HepG2 (cell line): ENCODE results near the gene BCAS1. TPM values are rescaled to one million over a fixed set of nuclear protein-coding genes. Genes with fewer than 3 reads are reported as not detected.

Experiments used
- ATAC-seq: fragments of 200-7000 bp; cut with Tn5 transposase; 3 replicates; pipeline ENCODE4 v1.9.1; 2020; ENCODE audit warnings: mild to moderate bottlenecking, moderate library complexity
- BruUV-seq: library from RNA; stranded (reverse); fragments of 400-500 nt; replicated peaks from 2 replicates; lab custom pipeline; 2021; lab: Mats Ljungman, UMichigan
- CTCF ChIA-PET: fragments of 300-600 bp; formaldehyde crosslinking; extraction: SDS; loops from one replicate; lab custom pipeline; 2021; ENCODE audit warnings: low total read pairs, inconsistent platforms, low intra/inter-chr PET ratio; lab: Yijun Ruan, JAX
- POLR2A ChIA-PET: fragments of 350-600 bp; sonication (Branson Sonifier 250); formaldehyde crosslinking; loops from one replicate; lab custom pipeline; 2020; ENCODE audit warnings: antibody characterized with exemption, inconsistent platforms; lab: Yijun Ruan, JAX
- DNase-seq: peaks from one replicate; pipeline ENCODE4 v3.0.0-alpha.2; 2015; ENCODE audit warnings: low spot score
- FAIRE-seq: peaks from 3 replicates; lab custom pipeline; 2011; peaks lifted over from hg19 to GRCh38; lab: Jason Lieb, UNC
- H2AFZ ChIP-seq: one replicate; pipeline ENCODE4 v1.6.1; 2011; ENCODE audit warnings: low read length, inconsistent platforms
- H3K27ac ChIP-seq: fragments of 300-600 bp; 3 replicates; pipeline ENCODE4 v1.8.0; 2011; ENCODE audit warnings: mixed run types, mild to moderate bottlenecking, mixed read lengths, low read length, inconsistent platforms; ENCODE audit not compliant: insufficient read depth; ENCODE audit errors: extremely low read length
- H3K27me3 ChIP-seq, 2 experiments: fragments of 200-600 bp in 1 of 2; 2 replicates in 1 of 2; 3 replicates in 1 of 2; pipeline versions ENCODE4 v1.6.0 to v1.8.0; 2011; ENCODE audit warnings: low read length in 2 of 2, mild to moderate bottlenecking in 2 of 2, moderate library complexity in 2 of 2, inconsistent platforms in 1 of 2; ENCODE audit not compliant: insufficient read depth in 2 of 2, control insufficient read depth in 1 of 2
- H3K36me3 ChIP-seq, 2 experiments: fragments of 200-600 bp in 1 of 2; replicated peaks in 1 of 2; 2 replicates in 1 of 2; 3 replicates in 1 of 2; pipeline versions ENCODE4 v1.5.1 to v1.8.0; 2011; ENCODE audit warnings: low read length in 2 of 2, inconsistent platforms in 1 of 2; ENCODE audit not compliant: insufficient read depth in 2 of 2, control insufficient read depth in 1 of 2
- H3K4me1 ChIP-seq: 2 replicates; pipeline ENCODE4 v1.5.1; 2012; ENCODE audit warnings: low read length, inconsistent platforms; ENCODE audit not compliant: insufficient read depth
- H3K4me2 ChIP-seq: 2 replicates; pipeline ENCODE4 v1.6.0; 2011; ENCODE audit warnings: low read depth, low read length, inconsistent platforms
- H3K4me3 ChIP-seq, 3 experiments: fragments of 200-600 bp in 1 of 3; sonication (generic), shearing (Covaris generic) in 1 of 3; replicated peaks in 1 of 3; 2 replicates each; pipeline ENCODE4 v1.5.1; 2011 to 2016; ENCODE audit warnings: low read length in 3 of 3, inconsistent platforms in 2 of 3, low read depth in 2 of 3, mild to moderate bottlenecking in 2 of 3, control low read depth in 1 of 3, mixed read lengths in 1 of 3; ENCODE audit not compliant: insufficient read depth in 1 of 3
- H3K79me2 ChIP-seq: one replicate; pipeline ENCODE4 v1.6.1; 2011; ENCODE audit warnings: low read length, inconsistent platforms; ENCODE audit not compliant: insufficient read depth
- H3K9ac ChIP-seq: 2 replicates; pipeline ENCODE4 v1.6.0; 2011; ENCODE audit warnings: mild to moderate bottlenecking, low read depth, low read length, inconsistent platforms; ENCODE audit not compliant: insufficient read depth
- H3K9me3 ChIP-seq: 2 replicates; pipeline ENCODE4 v1.5.1; 2012; ENCODE audit warnings: mild to moderate bottlenecking, low read length
- H4K20me1 ChIP-seq: 2 replicates; pipeline ENCODE4 v1.6.0; 2011; ENCODE audit warnings: inconsistent platforms, mild to moderate bottlenecking, low read length, moderate library complexity; ENCODE audit not compliant: insufficient read depth
- EED ChIP-seq: sonication (generic); formaldehyde crosslinking; IDR thresholded peaks from 2 replicates; pipeline ENCODE4 v1.5.0; 2020; ENCODE audit warnings: mild to moderate bottlenecking, missing genetic modification reagents
- FOSL1 ChIP-seq: sonication (generic); formaldehyde crosslinking; IDR thresholded peaks from 2 replicates; pipeline ENCODE4 v1.9.0; 2021; ENCODE audit warnings: missing genetic modification reagents, borderline replicate concordance
- FOXK2 ChIP-seq: fragments of 450-650 bp; IDR thresholded peaks from 2 replicates; pipeline ENCODE4 v1.6.1; 2016
- GFI1 ChIP-seq: sonication (generic); formaldehyde crosslinking; IDR thresholded peaks from 2 replicates; pipeline ENCODE4 v1.5.0; 2020; ENCODE audit warnings: missing genetic modification reagents, mild to moderate bottlenecking, borderline replicate concordance
- HIC2 ChIP-seq: sonication (generic); formaldehyde crosslinking; IDR thresholded peaks from 2 replicates; pipeline ENCODE4 v1.9.0; 2022; ENCODE audit warnings: low read depth, missing genetic modification reagents
- IRX3 ChIP-seq: sonication (generic); formaldehyde crosslinking; IDR thresholded peaks from 2 replicates; pipeline ENCODE4 v1.8.1; 2023; ENCODE audit warnings: mild to moderate bottlenecking, low read depth, missing genetic modification reagents, borderline replicate concordance
- LCORL ChIP-seq, 2 experiments: fragments of 450-650 bp in 1 of 2; sonication (generic) in 1 of 2; formaldehyde crosslinking in 1 of 2; IDR thresholded peaks; 2 replicates each; pipeline versions ENCODE4 v1.5.0 to v1.6.1; 2017 to 2020; ENCODE audit warnings: antibody characterized with exemption in 1 of 2, missing genetic modification reagents in 1 of 2
- NBN ChIP-seq: fragments of 450-650 bp; conservative IDR thresholded peaks from 2 replicates; pipeline ENCODE4 v1.6.1; 2017
- NFRKB ChIP-seq: fragments of 450-650 bp; IDR thresholded peaks from 2 replicates; pipeline ENCODE4 v1.6.1; 2017
- NFYB ChIP-seq: sonication (generic); formaldehyde crosslinking; IDR thresholded peaks from 2 replicates; pipeline ENCODE4 v1.4.0; 2020; ENCODE audit warnings: missing genetic modification reagents
- PCBP2 ChIP-seq: fragments of 200-400 bp; formaldehyde crosslinking; optimal IDR thresholded peaks from 2 replicates; pipeline ENCODE3; 2018; ENCODE audit warnings: low read length, low read depth; ENCODE audit not compliant: poor library complexity, severe bottlenecking
- RAD51 ChIP-seq: fragments of 450-650 bp; IDR thresholded peaks from 2 replicates; pipeline ENCODE4 v1.6.1; 2016; ENCODE audit warnings: borderline replicate concordance
- TIGD3 ChIP-seq: sonication (generic); formaldehyde crosslinking; IDR thresholded peaks from 2 replicates; pipeline ENCODE4 v1.5.1; 2020; ENCODE audit warnings: mild to moderate bottlenecking, missing genetic modification reagents, borderline replicate concordance
- ZBTB34 ChIP-seq: sonication (generic); formaldehyde crosslinking; IDR thresholded peaks from 2 replicates; pipeline ENCODE4 v1.8.0; 2022; ENCODE audit warnings: mild to moderate bottlenecking, missing genetic modification reagents
- ZBTB42 ChIP-seq: sonication (generic); formaldehyde crosslinking; IDR thresholded peaks from 2 replicates; pipeline ENCODE4 v1.5.0; 2020; ENCODE audit warnings: mild to moderate bottlenecking, missing genetic modification reagents
- ZMYM3 ChIP-seq: sonication (generic); formaldehyde crosslinking; IDR thresholded peaks from 2 replicates; pipeline ENCODE4 v1.5.1; 2020; ENCODE audit warnings: mild to moderate bottlenecking, missing genetic modification reagents
- ZNF335 ChIP-seq: sonication (generic); formaldehyde crosslinking; IDR thresholded peaks from 2 replicates; pipeline ENCODE4 v1.4.0; 2020; ENCODE audit warnings: missing genetic modification reagents
- ZNF775 ChIP-seq: sonication (generic); formaldehyde crosslinking; IDR thresholded peaks from 2 replicates; pipeline ENCODE4 v1.4.0; 2020; ENCODE audit warnings: missing genetic modification reagents, mild to moderate bottlenecking, moderate library complexity, borderline replicate concordance
- WGBS: methylation state at CpG from one replicate; pipeline ENCODE4 v1.1.6; 2017; ENCODE audit warnings: low lambda C conversion rate; 5-methylcytosine and 5-hydroxymethylcytosine counted together
- in situ Hi-C: cut with HindIII; loops from 2 replicates; pipeline ENCODE4 v1.10.0; 2017; ENCODE audit warnings: low pct_unique_long_range_greater_than_20kb; ENCODE audit not compliant: extremely low pct_ligation_motif_present
- intact Hi-C: fragments of 100-400 bp; cut with micrococcal nuclease; formaldehyde crosslinking; loops from one replicate; pipeline ENCODE4 v1.10.0; 2022; ENCODE audit not compliant: unreplicated experiment
- polyA plus RNA-seq, 8 experiments: library from polyadenylated mRNA; depleted of rRNA in 3 of 8; stranded (reverse) in 7 of 8; unstranded in 1 of 8; fragments of >200 nt; fragmentation: Illumina TruSeq in 4 of 8; extraction: Trizol in 4 of 8; gene quantifications; 2 replicates each; pipeline versions ENCODE4 v1.2.1 to v1.2.3, GENCODE V29; 2011 to 2016; ENCODE audit warnings: low read depth in 4 of 8, missing spikeins in 1 of 8, mixed read lengths in 1 of 8; ENCODE audit not compliant: insufficient read depth in 1 of 8
- total RNA-seq, 5 experiments: library from RNA; depleted of rRNA; stranded (reverse); fragments of >200 nt; fragmentation: Illumina TruSeq; extraction: Trizol; gene quantifications; 2 replicates each; pipeline ENCODE4 v1.2.3, GENCODE V29; 2016; ENCODE audit warnings: low read depth in 1 of 5
- TF ChIP-seq, protein P1 (sequence below): sonication (generic); formaldehyde crosslinking; IDR thresholded peaks from 2 replicates; pipeline ENCODE4 v1.9.0; 2022; ENCODE audit warnings: missing genetic modification reagents, mild to moderate bottlenecking, borderline replicate concordance

Gene BCAS1
- total and polyA plus RNA-seq, 2 of the 13 experiments (the other 11 are each of a cell fraction or from before 2014, with no cell fraction given), result 0.55 to 0.91 TPM

DNA sequence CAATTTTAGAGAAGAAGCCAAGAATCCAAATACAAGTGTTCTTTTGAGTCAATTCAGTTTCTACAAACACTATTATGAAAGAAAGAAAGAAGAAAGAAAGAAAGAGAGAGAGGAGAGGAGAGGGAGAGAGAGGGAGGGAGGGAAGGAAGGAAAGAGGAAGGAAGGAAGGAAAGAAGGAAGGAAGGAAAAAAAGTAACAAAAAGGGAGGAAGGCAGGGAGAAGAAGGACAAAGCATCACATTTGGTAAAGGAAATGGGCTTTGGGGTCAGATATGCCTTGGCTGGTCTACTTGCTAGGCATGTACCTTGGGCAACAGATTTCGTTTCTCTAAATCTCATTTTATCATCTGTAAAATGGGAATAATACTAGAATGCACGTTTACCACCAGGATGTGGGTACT, 49.4 kb upstream of the BCAS1 start:
- Histone ChIP-seq H3K79me2 (no peaks in the 10 kb centered on the region), H3K4me2 (no peak overlapping the region), H2AFZ (no peak overlapping the region), H3K4me1 (peaks cover 100% of the 10 kb centered on the region), H3K36me3 (no peaks in the 10 kb centered on the region), H3K4me3 (no peak overlapping the region), H3K9ac (no peak overlapping the region), H3K9me3 (no peaks in the 10 kb centered on the region), H3K27me3 (no peaks in the 10 kb centered on the region), H4K20me1 (no peaks in the 10 kb centered on the region), H3K27ac (no peak overlapping the region)
- WGBS, result 92% methylated on average over 2 of the region's 2 CpGs
- no TSS peak for BruUV-seq
- in situ Hi-C loops, result no loop called here
- no peak for DNase-seq
- FAIRE-seq, result no peak
- ATAC-seq, result no peak
- intact Hi-C loops, result no loop called here
- CTCF ChIA-PET, result no interaction called here
- POLR2A ChIA-PET, result interaction anchor here (4.4 to 6.9 kb wide), 2 partner anchors 13 to 14 kb away, joined by 135 to 145 read pairs; no protein-coding TSS in a partner anchor
- TF ChIP-seq NFRKB (0 out of 2 replicates have a peak, but pooled peaks have one; percentile 21), ZNF775 (CRISPR knock-in tag) (no peak), RAD51 (0 out of 2 replicates have a peak, but pooled peaks have one; percentile 36), ZNF335 (CRISPR knock-in tag) (no peak), LCORL (IDR thresholded peaks at IDR 0.05) (peak; percentile 50; the same call in 1 of the 2 replicates), LCORL (CRISPR knock-in tag; IDR thresholded peaks at IDR 0.05) (no peak), EED (CRISPR knock-in tag) (no peak), ZBTB42 (CRISPR knock-in tag) (no peak), NBN (peak; percentile 91; the same call in 1 of the 2 replicates), TIGD3 (CRISPR knock-in tag) (no peak), FOSL1 (CRISPR knock-in tag) (no peak), GFI1 (CRISPR knock-in tag) (no peak), HIC2 (CRISPR knock-in tag) (no peak), ZBTB34 (no peak), IRX3 (CRISPR knock-in tag) (no peak), ZMYM3 (CRISPR knock-in tag) (no peak), NFYB (CRISPR knock-in tag) (no peak), PCBP2 (peak; percentile 61), FOXK2 (0 out of 2 replicates have a peak, but pooled peaks have one; percentile 12)
- TF ChIP-seq, protein P1, sequence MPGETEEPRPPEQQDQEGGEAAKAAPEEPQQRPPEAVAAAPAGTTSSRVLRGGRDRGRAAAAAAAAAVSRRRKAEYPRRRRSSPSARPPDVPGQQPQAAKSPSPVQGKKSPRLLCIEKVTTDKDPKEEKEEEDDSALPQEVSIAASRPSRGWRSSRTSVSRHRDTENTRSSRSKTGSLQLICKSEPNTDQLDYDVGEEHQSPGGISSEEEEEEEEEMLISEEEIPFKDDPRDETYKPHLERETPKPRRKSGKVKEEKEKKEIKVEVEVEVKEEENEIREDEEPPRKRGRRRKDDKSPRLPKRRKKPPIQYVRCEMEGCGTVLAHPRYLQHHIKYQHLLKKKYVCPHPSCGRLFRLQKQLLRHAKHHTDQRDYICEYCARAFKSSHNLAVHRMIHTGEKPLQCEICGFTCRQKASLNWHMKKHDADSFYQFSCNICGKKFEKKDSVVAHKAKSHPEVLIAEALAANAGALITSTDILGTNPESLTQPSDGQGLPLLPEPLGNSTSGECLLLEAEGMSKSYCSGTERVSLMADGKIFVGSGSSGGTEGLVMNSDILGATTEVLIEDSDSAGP (CRISPR knock-in tag), result no peak
